ENCODE measurements around the gene OPN1MW3. TPM values are rescaled to one million over a fixed set of nuclear protein-coding genes. Genes with fewer than 3 reads are reported as not detected.

Gene OPN1MW3
- polyA plus RNA-seq, 2 donors, result not detected

GRCh38 chrX:154308108-154308946 lies 50.9 kb downstream of the OPN1MW3 start:
- H3K27ac ChIP-seq (ENCODE audit: low read depth in 2 of 2, low read length in 1 of 2), result no peak overlapping the region
- 49 to 55% methylated on average over 9 of the region's 9 CpGs for WGBS, 2 donors
- no peaks in the 10 kb centered on the region for H3K36me3 ChIP-seq (ENCODE audit: control insufficient read depth in 2 of 2, insufficient read depth in 2 of 2, low read length in 1 of 2)
- no peaks in the 10 kb centered on the region for H3K4me1 ChIP-seq (ENCODE audit: control insufficient read depth in 2 of 2, insufficient read depth in 2 of 2, low read length in 1 of 2)
- H3K4me3 ChIP-seq (ENCODE audit: low read depth in 1 of 2, low read length in 2 of 2), result no peak overlapping the region
- H3K9me3 ChIP-seq (ENCODE audit: control insufficient read depth in 2 of 2, insufficient read depth in 1 of 2, low read depth in 1 of 2, low read length in 1 of 2), result peaks cover 0 to 2% of the 10 kb centered on the region in 2 donors
- H3K27me3 ChIP-seq (ENCODE audit: control insufficient read depth in 1 of 2, insufficient read depth in 2 of 2, low read length in 2 of 2), result peaks cover 0 to 8% of the 10 kb centered on the region in 2 donors

GRCh38 chrX:154309041-154309775 lies 51.8 kb downstream of the OPN1MW3 start:
- Histone ChIP-seq H3K4me3 (ENCODE audit: low read depth in 1 of 2, low read length in 2 of 2) (no peak overlapping the region), H3K4me1 (ENCODE audit: control insufficient read depth in 2 of 2, insufficient read depth in 2 of 2, low read length in 1 of 2) (no peaks in the 10 kb centered on the region), H3K27me3 (ENCODE audit: control insufficient read depth in 1 of 2, insufficient read depth in 2 of 2, low read length in 2 of 2) (peaks cover 0 to 8% of the 10 kb centered on the region in 2 donors), H3K36me3 (ENCODE audit: control insufficient read depth in 2 of 2, insufficient read depth in 2 of 2, low read length in 1 of 2) (no peaks in the 10 kb centered on the region), H3K27ac (ENCODE audit: low read depth in 2 of 2, low read length in 1 of 2) (no peak overlapping the region), H3K9me3 (ENCODE audit: control insufficient read depth in 2 of 2, insufficient read depth in 1 of 2, low read depth in 1 of 2, low read length in 1 of 2) (peaks cover 0 to 2% of the 10 kb centered on the region in 2 donors)
- 79 to 87% methylated on average over 16 of the region's 16 CpGs for WGBS, 2 donors

GRCh38 chrX:154310616-154311536 lies 53.5 kb downstream of the OPN1MW3 start:
- Histone ChIP-seq H3K27ac (ENCODE audit: low read depth in 2 of 2, low read length in 1 of 2) (no peak overlapping the region), H3K4me3 (ENCODE audit: low read depth in 1 of 2, low read length in 2 of 2) (no peak overlapping the region), H3K27me3 (ENCODE audit: control insufficient read depth in 1 of 2, insufficient read depth in 2 of 2, low read length in 2 of 2) (peaks cover 0 to 4% of the 10 kb centered on the region in 2 donors), H3K9me3 (ENCODE audit: control insufficient read depth in 2 of 2, insufficient read depth in 1 of 2, low read depth in 1 of 2, low read length in 1 of 2) (peaks cover 0 to 2% of the 10 kb centered on the region in 2 donors), H3K36me3 (ENCODE audit: control insufficient read depth in 2 of 2, insufficient read depth in 2 of 2, low read length in 1 of 2) (no peaks in the 10 kb centered on the region), H3K4me1 (ENCODE audit: control insufficient read depth in 2 of 2, insufficient read depth in 2 of 2, low read length in 1 of 2) (no peaks in the 10 kb centered on the region)
- 79% methylated on average over 19 of the region's 19 CpGs for WGBS, 2 donors

DNA sequence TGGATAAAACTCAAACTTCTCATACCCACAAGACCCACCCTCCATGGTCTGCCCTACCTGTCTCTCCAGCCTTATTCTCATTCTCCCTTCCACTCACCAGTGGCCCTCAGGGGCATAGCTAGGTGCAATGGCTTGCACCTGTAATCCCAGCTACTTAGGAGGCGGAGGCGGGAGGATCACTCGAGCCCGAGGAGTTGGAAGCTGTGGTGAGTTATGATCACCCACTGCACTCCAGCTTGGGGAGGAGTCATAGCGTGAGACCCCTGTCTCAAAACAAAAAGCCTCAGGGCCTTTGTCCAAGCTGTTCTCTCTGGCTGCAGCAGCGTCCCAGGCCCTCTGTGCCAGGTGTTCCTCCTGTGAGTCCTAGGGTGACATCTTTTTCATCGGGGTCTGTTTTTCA lies 54.7 kb downstream of the OPN1MW3 start:
- 80 to 90% methylated on average over 7 of the region's 7 CpGs for WGBS, 2 donors
- Histone ChIP-seq H3K4me3 (ENCODE audit: low read depth in 1 of 2, low read length in 2 of 2) (no peak overlapping the region), H3K9me3 (ENCODE audit: control insufficient read depth in 2 of 2, insufficient read depth in 1 of 2, low read depth in 1 of 2, low read length in 1 of 2) (peaks cover 0 to 2% of the 10 kb centered on the region in 2 donors), H3K27ac (ENCODE audit: low read depth in 2 of 2, low read length in 1 of 2) (no peak overlapping the region), H3K4me1 (ENCODE audit: control insufficient read depth in 2 of 2, insufficient read depth in 2 of 2, low read length in 1 of 2) (no peaks in the 10 kb centered on the region), H3K27me3 (ENCODE audit: control insufficient read depth in 1 of 2, insufficient read depth in 2 of 2, low read length in 2 of 2) (peaks cover 0 to 3% of the 10 kb centered on the region in 2 donors), H3K36me3 (ENCODE audit: control insufficient read depth in 2 of 2, insufficient read depth in 2 of 2, low read length in 1 of 2) (no peaks in the 10 kb centered on the region)

- Histone ChIP-seq H3K27me3 (ENCODE audit: control insufficient read depth in 1 of 2, insufficient read depth in 2 of 2, low read length in 2 of 2) (no peaks in the 10 kb centered on the region), H3K27ac (ENCODE audit: low read depth in 2 of 2, low read length in 1 of 2) (no peak overlapping the region), H3K4me3 (ENCODE audit: low read depth in 1 of 2, low read length in 2 of 2) (no peak overlapping the region), H3K9me3 (ENCODE audit: control insufficient read depth in 2 of 2, insufficient read depth in 1 of 2, low read depth in 1 of 2, low read length in 1 of 2) (peaks cover 0 to 2% of the 10 kb centered on the region in 2 donors), H3K4me1 (ENCODE audit: control insufficient read depth in 2 of 2, insufficient read depth in 2 of 2, low read length in 1 of 2) (no peaks in the 10 kb centered on the region), H3K36me3 (ENCODE audit: control insufficient read depth in 2 of 2, insufficient read depth in 2 of 2, low read length in 1 of 2) (no peaks in the 10 kb centered on the region)
- 74 to 79% methylated on average over 5 of the region's 5 CpGs for WGBS, 2 donors
These were observed 55.8 kb downstream of the OPN1MW3 start for GRCh38 chrX:154313147-154313546.

GRCh38 chrX:154315416-154315815 lies 58.0 kb downstream of the OPN1MW3 start:
- Histone ChIP-seq H3K27me3 (ENCODE audit: control insufficient read depth in 1 of 2, insufficient read depth in 2 of 2, low read length in 2 of 2) (no peaks in the 10 kb centered on the region), H3K36me3 (ENCODE audit: control insufficient read depth in 2 of 2, insufficient read depth in 2 of 2, low read length in 1 of 2) (no peaks in the 10 kb centered on the region)

DNA sequence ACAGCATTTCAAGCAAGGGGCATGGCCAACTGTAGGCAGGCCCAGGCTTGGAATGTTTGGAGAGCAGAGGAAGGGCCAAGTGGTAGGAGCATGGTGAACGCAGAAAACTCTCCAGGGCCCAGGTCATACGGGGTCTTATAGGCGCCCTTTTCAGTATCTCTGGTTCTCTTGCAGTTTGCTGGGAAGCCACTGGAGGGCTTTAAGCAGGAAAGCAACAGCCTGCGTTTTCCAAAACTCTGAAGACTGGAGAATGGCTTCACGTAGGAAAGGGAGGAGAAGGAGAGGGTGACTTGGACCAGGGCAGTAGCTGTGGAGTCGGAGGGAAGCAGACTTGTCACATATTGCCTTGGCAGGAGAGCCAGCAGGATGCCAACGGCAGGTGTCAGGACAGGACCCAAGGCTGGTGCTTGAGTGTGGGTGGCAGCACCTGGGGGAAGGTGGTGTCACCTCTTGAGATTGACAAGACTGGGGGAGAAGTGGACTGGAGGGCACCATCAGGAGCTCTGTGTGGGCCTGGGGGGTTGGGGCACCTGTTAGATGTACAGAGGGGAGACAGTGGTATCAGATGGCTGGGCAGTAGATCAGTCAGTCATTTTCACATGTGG lies 60.1 kb downstream of the OPN1MW3 start:
- H3K27ac ChIP-seq (ENCODE audit: low read depth in 2 of 2, low read length in 1 of 2), result no peak overlapping the region
- no peaks in the 10 kb centered on the region for H3K9me3 ChIP-seq (ENCODE audit: control insufficient read depth in 2 of 2, insufficient read depth in 1 of 2, low read depth in 1 of 2, low read length in 1 of 2)
- no peaks in the 10 kb centered on the region for H3K4me1 ChIP-seq (ENCODE audit: control insufficient read depth in 2 of 2, insufficient read depth in 2 of 2, low read length in 1 of 2)
- 15 to 32% methylated on average over 7 of the region's 7 CpGs for WGBS, 2 donors
- no peaks in the 10 kb centered on the region for H3K36me3 ChIP-seq (ENCODE audit: control insufficient read depth in 2 of 2, insufficient read depth in 2 of 2, low read length in 1 of 2)
- no peak overlapping the region for H3K4me3 ChIP-seq (ENCODE audit: low read depth in 1 of 2, low read length in 2 of 2)
- H3K27me3 ChIP-seq (ENCODE audit: control insufficient read depth in 1 of 2, insufficient read depth in 2 of 2, low read length in 2 of 2), result no peaks in the 10 kb centered on the region

More at GRCh38 chrX:154315416-154315815, 58.0 kb downstream of the OPN1MW3 start:
- Histone ChIP-seq H3K27ac (ENCODE audit: low read depth in 2 of 2, low read length in 1 of 2) (no peak overlapping the region), H3K9me3 (ENCODE audit: control insufficient read depth in 2 of 2, insufficient read depth in 1 of 2, low read depth in 1 of 2, low read length in 1 of 2) (peaks cover 0 to 2% of the 10 kb centered on the region in 2 donors), H3K4me1 (ENCODE audit: control insufficient read depth in 2 of 2, insufficient read depth in 2 of 2, low read length in 1 of 2) (no peaks in the 10 kb centered on the region), H3K4me3 (ENCODE audit: low read depth in 1 of 2, low read length in 2 of 2) (no peak overlapping the region)
- WGBS, 2 donors, result 81 to 93% methylated on average over 3 of the region's 3 CpGs

DNA sequence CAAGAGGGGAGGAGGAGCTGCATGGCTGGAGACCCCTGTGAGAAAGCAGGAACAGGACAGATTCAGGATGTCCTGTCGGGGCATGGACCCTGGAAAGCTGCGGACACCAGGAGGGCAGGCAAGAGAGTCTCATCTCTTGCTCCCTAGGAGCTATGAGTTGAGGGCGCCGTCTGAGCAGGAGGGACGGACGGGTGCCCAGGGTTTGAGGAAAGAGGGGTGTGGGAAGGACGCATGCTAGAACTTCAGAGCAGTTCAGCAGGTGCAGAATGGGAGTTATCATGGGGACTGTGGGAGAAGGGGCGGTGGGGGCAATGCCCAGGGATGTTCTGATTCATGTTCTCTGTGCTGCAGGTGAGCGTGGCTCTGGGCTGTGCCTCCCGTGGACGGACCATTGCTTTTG lies 63.0 kb downstream of the OPN1MW3 start:
- 82 to 92% methylated on average over 11 of the region's 11 CpGs for WGBS, 2 donors
- no peak overlapping the region for H3K27ac ChIP-seq (ENCODE audit: low read depth in 2 of 2, low read length in 1 of 2)
- H3K27me3 ChIP-seq (ENCODE audit: control insufficient read depth in 1 of 2, insufficient read depth in 2 of 2, low read length in 2 of 2), result no peaks in the 10 kb centered on the region

More for the DNA sequence above, 63.0 kb downstream of the OPN1MW3 start:
- Histone ChIP-seq H3K9me3 (ENCODE audit: control insufficient read depth in 2 of 2, insufficient read depth in 1 of 2, low read depth in 1 of 2, low read length in 1 of 2) (no peaks in the 10 kb centered on the region), H3K4me1 (ENCODE audit: control insufficient read depth in 2 of 2, insufficient read depth in 2 of 2, low read length in 1 of 2) (no peaks in the 10 kb centered on the region), H3K4me3 (ENCODE audit: low read depth in 1 of 2, low read length in 2 of 2) (no peak overlapping the region), H3K36me3 (ENCODE audit: control insufficient read depth in 2 of 2, insufficient read depth in 2 of 2, low read length in 1 of 2) (no peaks in the 10 kb centered on the region)

All from esophagus (tissue), 2 donors.